HCT116 (cell line): ENCODE results near the gene ZACN. TPM values are rescaled to one million over a fixed set of nuclear protein-coding genes. Genes with fewer than 3 reads are reported as not detected.

Source experiments
- ATAC-seq: fragments of 200-7000 bp; cut with Tn5 transposase; 2 replicates; pipeline ENCODE4 v1.9.1; 2020; ENCODE audit warnings: mild to moderate bottlenecking, moderate library complexity
- BruUV-seq: library from RNA; stranded (reverse); fragments of 400-500 nt; replicated peaks from 2 replicates; lab custom pipeline; 2021; lab: Mats Ljungman, UMichigan
- CTCF ChIA-PET: fragments of 300-600 bp; sonication (Branson Sonifier 250); formaldehyde crosslinking; loops from one replicate; lab custom pipeline; 2021; ENCODE audit warnings: antibody characterized with exemption; lab: Charles Lee
- POLR2A ChIA-PET: fragments of 300-600, 350-600 bp; sonication (Branson Sonifier 250); formaldehyde crosslinking; loops from one replicate; lab custom pipeline; 2021; ENCODE audit warnings: antibody characterized with exemption; lab: Charles Lee
- RAD21 ChIA-PET, 2 experiments: fragments of 300-600 bp; sonication (Branson Sonifier 250); formaldehyde crosslinking; loops; one replicate each; lab custom pipeline; 2023; ENCODE audit warnings: low total read pairs in 2 of 2; ENCODE audit not compliant: uncharacterized antibody in 2 of 2, unreplicated experiment in 2 of 2, low non-redundant PET in 1 of 2; lab: Charles Lee
- DNase-seq: peaks from one replicate; pipeline ENCODE4 v3.0.0-alpha.2; 2010; ENCODE audit warnings: low read depth, low spot score
- H2AFZ ChIP-seq: fragments of 200-600 bp; shearing (Covaris generic), sonication (generic); 2 replicates; pipeline ENCODE4 v1.6.1; 2017; ENCODE audit warnings: low read depth, mixed run types, mixed read lengths, antibody characterized with exemption, low read length; ENCODE audit not compliant: poor library complexity, severe bottlenecking
- H3K27ac ChIP-seq: 2 replicates; pipeline ENCODE4 v1.5.1; 2012; ENCODE audit warnings: low read depth, low read length
- H3K27me3 ChIP-seq: fragments of 200-600 bp; sonication (generic); 2 replicates; pipeline ENCODE4 v1.6.1; 2016; ENCODE audit warnings: mixed run types, low read length, mixed read lengths; ENCODE audit not compliant: insufficient read depth
- H3K36me3 ChIP-seq, 2 experiments: fragments of 200-500 bp in 1 of 2; fragments of 200-600 bp in 1 of 2; sonication (Bioruptor generic) in 1 of 2; sonication (generic) in 1 of 2; 2 replicates each; pipeline versions ENCODE4 v1.5.1 to v1.6.1; 2014 to 2016; ENCODE audit warnings: low read length in 2 of 2, inconsistent platforms in 1 of 2, mixed read lengths in 1 of 2, mixed run types in 1 of 2; ENCODE audit not compliant: insufficient read depth in 2 of 2, control insufficient read depth in 1 of 2
- H3K4me1 ChIP-seq, 2 experiments: fragments of 200-600 bp in 1 of 2; sonication (generic) in 1 of 2; 2 replicates each; pipeline versions ENCODE4 v1.5.1 to v1.6.1; 2012 to 2017; ENCODE audit warnings: low read length in 2 of 2, inconsistent platforms in 1 of 2, mild to moderate bottlenecking in 1 of 2, mixed read lengths in 1 of 2, mixed run types in 1 of 2, moderate library complexity in 1 of 2; ENCODE audit not compliant: insufficient read depth in 2 of 2, control insufficient read depth in 1 of 2
- H3K4me2 ChIP-seq: fragments of 200-600 bp; sonication (generic); 2 replicates; pipeline ENCODE4 v1.6.1; 2017; ENCODE audit warnings: mixed run types, low read length, mixed read lengths
- H3K4me3 ChIP-seq, 2 experiments: fragments of 200-600 bp in 1 of 2; sonication (generic) in 1 of 2; replicated peaks in 1 of 2; 2 replicates each; pipeline ENCODE4 v1.5.1; 2011 to 2016; ENCODE audit warnings: low read length in 2 of 2, control low read depth in 1 of 2, low read depth in 1 of 2, mild to moderate bottlenecking in 1 of 2, mixed read lengths in 1 of 2, mixed run types in 1 of 2
- H3K79me2 ChIP-seq: fragments of 200-600 bp; sonication (generic); 2 replicates; pipeline ENCODE4 v1.6.1; 2017; ENCODE audit warnings: mild to moderate bottlenecking, mixed run types, low read length, moderate library complexity, mixed read lengths; ENCODE audit not compliant: insufficient read depth
- H3K9ac ChIP-seq: fragments of 200-600 bp; sonication (generic); 2 replicates; pipeline ENCODE4 v1.6.1; 2016; ENCODE audit warnings: low read length, mixed read lengths
- H3K9me2 ChIP-seq: fragments of 200-600 bp; sonication (generic), shearing (Covaris generic); 2 replicates; pipeline ENCODE4 v1.6.1; 2017; ENCODE audit warnings: mixed run types, mild to moderate bottlenecking, moderate library complexity; ENCODE audit not compliant: insufficient read depth
- H3K9me3 ChIP-seq, 2 experiments: fragments of 200-500 bp in 1 of 2; fragments of 200-600 bp in 1 of 2; sonication (Bioruptor generic) in 1 of 2; sonication (generic) in 1 of 2; 2 replicates each; pipeline ENCODE4 v1.6.1; 2014 to 2017; ENCODE audit warnings: low read length in 2 of 2, mixed read lengths in 2 of 2, inconsistent platforms in 1 of 2, low read depth in 1 of 2, mild to moderate bottlenecking in 1 of 2, mixed run types in 1 of 2, moderate library complexity in 1 of 2; ENCODE audit not compliant: control insufficient read depth in 1 of 2, insufficient read depth in 1 of 2
- H4K20me1 ChIP-seq: fragments of 200-600 bp; sonication (generic), shearing (Covaris generic); 2 replicates; pipeline ENCODE4 v1.6.1; 2017; ENCODE audit warnings: mixed run types, mild to moderate bottlenecking, moderate library complexity; ENCODE audit not compliant: insufficient read depth
- CBX3 ChIP-seq: IDR thresholded peaks from 2 replicates; pipeline ENCODE4 v1.6.1; 2012; ENCODE audit warnings: low read depth
- EGR1 ChIP-seq: IDR thresholded peaks from 2 replicates; pipeline ENCODE4 v1.6.1; 2012; ENCODE audit warnings: low read depth
- EZH2 ChIP-seq: fragments of 200-600 bp; sonication (generic); IDR thresholded peaks from 2 replicates; pipeline ENCODE4 v1.6.1; 2017; ENCODE audit warnings: antibody characterized with exemption, mixed run types
- POLR2AphosphoS5 ChIP-seq: IDR thresholded peaks from 2 replicates; pipeline ENCODE4 v1.6.1; 2011; ENCODE audit warnings: mild to moderate bottlenecking, low read depth, low read length, moderate library complexity
- RAD21 ChIP-seq: IDR thresholded peaks from 2 replicates; pipeline ENCODE4 v1.6.1; 2012; ENCODE audit warnings: low read depth, mild to moderate bottlenecking
- SIN3A ChIP-seq: IDR thresholded peaks from 2 replicates; pipeline ENCODE4 v1.6.1; 2012; ENCODE audit warnings: low read depth
- SRF ChIP-seq: IDR thresholded peaks from 2 replicates; pipeline ENCODE4 v1.6.1; 2012; ENCODE audit warnings: low read depth
- TCF7L2 ChIP-seq: IDR thresholded peaks from 2 replicates; pipeline ENCODE4 v1.7.0; 2011; ENCODE audit warnings: borderline replicate concordance, inconsistent platforms; ENCODE audit not compliant: insufficient read depth, insufficient read length; ENCODE audit errors: extremely low read depth
- ZBTB33 ChIP-seq: IDR thresholded peaks from 2 replicates; pipeline ENCODE4 v1.6.1; 2011; ENCODE audit warnings: mild to moderate bottlenecking, low read length, moderate library complexity; ENCODE audit not compliant: insufficient replicate concordance; ENCODE audit errors: extremely low read depth
- ZFX ChIP-seq: fragments of 450-650 bp; IDR thresholded peaks from 2 replicates; pipeline ENCODE4 v1.6.1; 2017
- intact Hi-C: fragments of 100-400 bp; cut with micrococcal nuclease; formaldehyde crosslinking; loops from 2 replicates; pipeline ENCODE4 v1.10.0; 2022
- total RNA-seq: library from RNA; stranded (reverse); gene quantifications from one replicate; pipeline ENCODE4 v1.2.1, GENCODE V29; 2021; ENCODE audit not compliant: unreplicated experiment

Gene ZACN
- total RNA-seq, 1 experiment from 2014 or later, result not detected

- H3K27ac ChIP-seq, result no peak overlapping the region
- no peaks in the 10 kb centered on the region for H4K20me1 ChIP-seq
- no peaks in the 10 kb centered on the region for H3K9me3 ChIP-seq
- CTCF ChIA-PET, result interaction anchor here (0.9 to 1.7 kb wide), 3 partner anchors 18 to 167 kb away, joined by 3 to 6 read pairs (median 3); no protein-coding TSS in a partner anchor
- TF ChIP-seq EGR1 (no peak), ZFX (no peak), TCF7L2 (no peak), EZH2 (no peak), SIN3A (no peak), SRF (no peak), RAD21 (no peak), POLR2AphosphoS5 (no peak), ZBTB33 (no peak), CBX3 (no peak)
- H3K4me2 ChIP-seq, result no peak overlapping the region
- no peaks in the 10 kb centered on the region for H3K4me1 ChIP-seq
- intact Hi-C loops, result no loop called here
- H3K79me2 ChIP-seq, result no peaks in the 10 kb centered on the region
- no peaks in the 10 kb centered on the region for H3K36me3 ChIP-seq
- no peaks in the 10 kb centered on the region for H3K27me3 ChIP-seq
- no peaks in the 10 kb centered on the region for H3K9me2 ChIP-seq
- RAD21 ChIA-PET, result no interaction called here
- POLR2A ChIA-PET, result no interaction called here
- no peak overlapping the region for H3K9ac ChIP-seq
- no TSS peak for BruUV-seq
- no peak overlapping the region for H3K4me3 ChIP-seq
- no peak for DNase-seq
- H2AFZ ChIP-seq, result no peak overlapping the region
- no peak for ATAC-seq
Measured at GRCh38 chr17:76111956-76112355, 33.0 kb downstream of the ZACN start.
